Dendritic cell treated with granulocyte-macrophage colony-stimulating factor and Interleukin-4, amounts not matched to agents 40 ng/mL and 50 ng/mL, for 4 days (primary cell): Measurements from ENCODE around the gene ANKRD35.
"Not testable (repeated sequence)": the region's sequence is repeated elsewhere in the genome, so short reads cannot be mapped to it uniquely, and the experiment has no call there.

Source experiments
- H3K27ac Mint-ChIP-seq: one replicate; pipeline ENCODE4 v1.8.0; 2022; ENCODE audit warnings: mild to moderate bottlenecking, mixed read lengths
- H3K27me3 Mint-ChIP-seq: one replicate; pipeline ENCODE4 v1.8.0; 2022; ENCODE audit warnings: mild to moderate bottlenecking, mixed read lengths
- H3K36me3 Mint-ChIP-seq: one replicate; pipeline ENCODE4 v1.8.0; 2022; ENCODE audit warnings: low read depth, mixed read lengths
- H3K4me1 Mint-ChIP-seq: one replicate; pipeline ENCODE4 v1.8.0; 2022; ENCODE audit warnings: low read depth, mixed read lengths
- H3K4me3 Mint-ChIP-seq: one replicate; pipeline ENCODE4 v1.8.0; 2022; ENCODE audit warnings: mild to moderate bottlenecking, moderate library complexity, mixed read lengths
- H3K9me3 Mint-ChIP-seq: one replicate; pipeline ENCODE4 v1.8.0; 2022; ENCODE audit warnings: mixed read lengths
- intact Hi-C: fragments of 100-400 bp; cut with micrococcal nuclease; formaldehyde crosslinking; loops from one replicate; pipeline ENCODE4 v1.15.0; 2022

The ANKRD35 gene, protein sequence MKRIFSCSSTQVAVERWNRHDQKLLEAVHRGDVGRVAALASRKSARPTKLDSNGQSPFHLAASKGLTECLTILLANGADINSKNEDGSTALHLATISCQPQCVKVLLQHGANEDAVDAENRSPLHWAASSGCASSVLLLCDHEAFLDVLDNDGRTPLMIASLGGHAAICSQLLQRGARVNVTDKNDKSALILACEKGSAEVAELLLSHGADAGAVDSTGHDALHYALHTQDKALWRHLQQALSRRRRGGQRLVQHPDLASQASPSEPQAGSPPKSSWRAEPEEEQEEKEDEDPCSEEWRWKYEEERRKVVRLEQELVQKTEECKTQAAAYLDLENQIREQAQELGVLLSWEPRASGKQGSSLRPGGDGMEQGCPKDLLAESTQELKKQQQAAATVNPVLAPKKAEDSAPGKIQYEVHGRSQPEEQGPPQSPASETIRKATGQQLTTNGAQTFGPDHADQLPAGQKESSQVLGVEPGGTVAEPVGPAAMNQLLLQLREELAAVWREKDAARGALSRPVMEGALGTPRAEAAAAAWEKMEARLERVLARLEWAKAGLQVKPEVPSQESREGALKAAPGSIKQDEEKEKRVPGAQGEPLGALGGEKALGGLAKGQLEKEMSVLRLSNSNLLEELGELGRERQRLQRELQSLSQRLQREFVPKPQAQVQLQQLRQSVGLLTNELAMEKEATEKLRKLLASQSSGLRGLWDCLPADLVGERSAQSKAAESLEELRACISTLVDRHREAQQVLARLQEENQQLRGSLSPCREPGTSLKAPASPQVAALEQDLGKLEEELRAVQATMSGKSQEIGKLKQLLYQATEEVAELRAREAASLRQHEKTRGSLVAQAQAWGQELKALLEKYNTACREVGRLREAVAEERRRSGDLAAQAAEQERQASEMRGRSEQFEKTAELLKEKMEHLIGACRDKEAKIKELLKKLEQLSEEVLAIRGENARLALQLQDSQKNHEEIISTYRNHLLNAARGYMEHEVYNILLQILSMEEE

DNA sequence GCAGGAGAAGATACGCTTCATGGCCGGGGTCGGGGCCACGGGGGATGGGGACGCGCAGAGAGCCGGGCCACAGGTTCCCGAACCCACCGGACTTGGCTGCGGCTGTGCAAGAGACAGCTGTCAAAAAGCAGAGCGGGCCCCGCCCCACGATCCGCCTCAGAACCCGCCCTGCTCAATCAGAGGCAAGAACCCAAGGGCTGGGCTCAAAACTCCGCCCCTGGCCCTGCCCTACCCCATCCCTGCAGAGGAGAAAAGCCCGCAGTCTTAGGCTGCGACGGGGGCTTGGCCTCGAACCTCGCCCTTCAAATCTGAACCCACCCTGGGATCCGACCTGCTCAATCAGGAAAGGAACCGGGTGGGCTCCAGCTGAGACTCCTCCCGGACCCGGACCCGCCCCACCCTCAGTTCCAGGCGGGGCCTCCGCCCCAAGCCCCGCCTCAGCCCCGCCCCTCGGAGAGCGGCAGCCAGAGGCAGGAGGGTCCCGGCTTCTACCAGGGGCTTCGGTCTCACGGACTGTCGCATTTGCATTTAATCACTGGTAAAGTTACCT lies at the start of gene ANKRD35:
Gene ANKRD35 (minus strand): TSS at position 129 of the 550 bp plus-strand sequence. CDS start 108 bp downstream, at position 21.
- Mint-ChIP-seq H3K27me3 (peaks cover 21% of the 10 kb centered on the region), H3K9me3 (no peaks in the 10 kb centered on the region), H3K4me1 (peaks cover 9% of the 10 kb centered on the region), H3K27ac (no peak within 1 kb of the TSS), H3K4me3 (peak within 1 kb of the TSS; percentile 83), H3K36me3 (no peaks in the 10 kb centered on the region)
- intact Hi-C loops = no loop called here

DNA sequence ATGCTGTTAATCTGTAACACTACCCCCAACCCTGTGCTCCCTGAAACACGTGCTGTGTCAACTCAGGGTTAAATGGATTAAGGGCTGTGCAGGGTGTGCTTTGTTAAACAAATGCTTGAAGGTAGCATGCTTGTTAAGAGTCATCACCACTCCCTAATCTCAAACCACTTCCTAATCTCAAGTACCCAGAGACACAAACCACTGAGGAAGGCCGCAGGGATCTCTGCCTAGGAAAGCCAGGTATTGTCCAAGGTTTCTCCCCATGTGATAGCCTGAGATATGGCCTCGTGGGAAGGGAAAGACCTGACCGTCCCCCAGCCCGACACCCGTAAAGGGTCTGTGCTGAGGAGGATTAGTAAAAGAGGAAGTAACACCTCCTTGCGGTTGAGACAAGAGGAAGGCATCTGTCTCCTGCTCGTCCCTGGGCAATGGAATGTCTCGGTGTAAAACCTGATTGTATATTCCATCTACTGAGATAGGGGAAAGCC lies 46.9 kb upstream of the ANKRD35 start:
- H3K27ac Mint-ChIP-seq, H3K9me3 Mint-ChIP-seq, H3K4me3 Mint-ChIP-seq, H3K27me3 Mint-ChIP-seq, intact Hi-C loops: not testable (repeated sequence)
- peaks cover 56% of the 10 kb centered on the region for H3K36me3 Mint-ChIP-seq
- peaks cover 22% of the 10 kb centered on the region for H3K4me1 Mint-ChIP-seq

DNA sequence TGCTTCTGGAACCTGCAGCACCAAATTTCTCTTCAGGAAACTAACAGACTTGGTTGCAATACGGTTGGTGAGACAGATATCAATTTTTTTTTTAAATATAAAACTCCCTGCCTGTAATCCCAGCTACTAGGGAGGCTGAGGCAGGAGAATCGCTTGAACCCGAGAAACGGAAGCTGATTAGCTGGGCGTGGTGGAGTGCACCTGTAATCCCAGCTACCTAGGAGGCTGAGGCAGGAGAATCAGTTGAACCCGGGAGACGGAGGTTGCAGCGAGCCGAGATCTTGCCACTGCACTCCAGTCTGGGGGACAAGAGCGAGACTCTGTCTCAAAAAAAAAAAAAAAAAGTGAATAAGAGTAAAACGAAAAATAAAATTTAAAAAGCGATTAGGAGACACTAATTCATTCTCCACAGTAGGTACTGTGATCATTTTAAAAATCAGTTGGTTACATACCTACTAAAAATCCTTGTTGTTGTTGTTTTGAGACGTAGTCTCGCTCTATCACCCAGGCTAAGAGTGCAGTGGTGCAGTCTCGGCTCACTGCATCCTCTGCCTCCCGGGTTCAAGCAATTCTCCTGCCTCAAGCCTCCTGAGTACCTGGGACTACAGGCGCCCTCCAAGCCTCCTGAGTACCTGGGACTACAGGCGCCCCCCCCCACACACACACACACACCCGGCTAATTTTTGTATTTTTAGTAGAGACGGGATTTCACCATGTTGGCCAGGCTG lies 42.4 kb upstream of the ANKRD35 start:
- Mint-ChIP-seq H3K36me3 (peaks cover 16% of the 10 kb centered on the region), H3K4me3 (peak overlapping the region; percentile 40), H3K27me3 (no peaks in the 10 kb centered on the region), H3K27ac (no peak overlapping the region), H3K9me3 (no peaks in the 10 kb centered on the region), H3K4me1 (peaks cover 16% of the 10 kb centered on the region)
- intact Hi-C loops = loop anchor here (1.0 to 2.0 kb wide), 2 partner anchors 10 to 37 kb away; partner anchors contain the start of genes ANKRD34A, PEX11B and POLR3GL

GRCh38 chr1:145927063-145927886 lies 41.6 kb upstream of the ANKRD35 start, which contains the start of gene RBM8A:
Gene RBM8A (minus strand): TSS chr1:145927484. CDS start chr1:145927426, 58 bp downstream.
- H3K4me3 Mint-ChIP-seq = peak within 1 kb of the TSS; percentile 40
- H3K27me3 Mint-ChIP-seq = no peaks in the 10 kb centered on the region
- peaks cover 9% of the 10 kb centered on the region for H3K4me1 Mint-ChIP-seq
- H3K27ac Mint-ChIP-seq = no peak within 1 kb of the TSS
- H3K9me3 Mint-ChIP-seq = no peaks in the 10 kb centered on the region
- intact Hi-C loops = loop anchor here (1.0 to 2.0 kb wide), 2 partner anchors 9 to 38 kb away; partner anchors contain the start of genes ANKRD34A, PEX11B and POLR3GL
- peaks cover 16% of the 10 kb centered on the region for H3K36me3 Mint-ChIP-seq

DNA sequence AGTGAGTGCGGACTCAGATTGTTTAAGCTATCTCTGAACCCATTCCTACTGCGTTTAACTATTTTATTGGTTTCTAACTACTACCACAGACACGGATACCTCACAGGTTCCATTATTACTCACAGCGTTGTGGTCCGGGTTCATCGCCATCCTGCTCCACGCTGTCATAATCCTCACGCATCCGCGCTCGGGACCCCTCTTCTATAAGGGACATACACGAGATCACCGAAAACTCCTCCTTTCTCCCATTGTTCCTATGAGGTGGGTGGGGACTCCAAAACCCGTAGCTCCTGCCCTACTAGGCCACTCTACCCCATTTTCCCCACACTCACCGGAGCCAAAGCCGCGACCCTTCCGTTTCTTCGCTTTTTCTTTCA lies 41.0 kb upstream of the ANKRD35 start:
- no peaks in the 10 kb centered on the region for H3K9me3 Mint-ChIP-seq
- H3K4me1 Mint-ChIP-seq = peaks cover 9% of the 10 kb centered on the region
- no peaks in the 10 kb centered on the region for H3K27me3 Mint-ChIP-seq
- peaks cover 13% of the 10 kb centered on the region for H3K36me3 Mint-ChIP-seq
- intact Hi-C loops = loop anchor here (1.0 to 2.0 kb wide), 2 partner anchors 8 to 38 kb away; partner anchors contain the start of genes ANKRD34A, PEX11B and POLR3GL
- H3K4me3 Mint-ChIP-seq = no peak overlapping the region
- H3K27ac Mint-ChIP-seq = no peak overlapping the region

- H3K9me3 Mint-ChIP-seq = no peaks in the 10 kb centered on the region
- intact Hi-C loops = no loop called here
- no peaks in the 10 kb centered on the region for H3K27me3 Mint-ChIP-seq
- H3K36me3 Mint-ChIP-seq = peaks cover 11% of the 10 kb centered on the region
- no peak overlapping the region for H3K27ac Mint-ChIP-seq
- H3K4me3 Mint-ChIP-seq = no peak overlapping the region
- H3K4me1 Mint-ChIP-seq = peaks cover 29% of the 10 kb centered on the region
Observed at GRCh38 chr1:145922266-145922665, 36.6 kb upstream of the ANKRD35 start.

DNA sequence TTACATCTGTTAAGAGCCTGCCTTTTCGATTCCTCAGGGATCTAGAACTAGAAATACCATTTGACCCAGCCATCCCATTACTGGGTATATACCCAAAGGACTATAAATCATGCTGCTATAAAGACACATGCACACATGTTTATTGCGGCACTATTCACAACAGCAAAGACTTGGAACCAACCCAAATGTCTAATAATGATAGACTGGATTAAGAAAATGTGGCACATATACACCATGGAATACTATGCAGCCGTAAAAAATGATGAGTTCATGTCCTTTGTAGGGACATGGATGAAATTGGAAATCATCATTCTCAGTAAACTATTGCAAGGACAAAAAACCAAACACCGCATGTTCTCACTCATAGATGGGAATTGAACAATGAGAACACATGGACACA lies 34.6 kb upstream of the ANKRD35 start:
- H3K27ac Mint-ChIP-seq, H3K4me3 Mint-ChIP-seq, intact Hi-C loops, H3K9me3 Mint-ChIP-seq, H3K27me3 Mint-ChIP-seq: not testable (repeated sequence)
- peaks cover 30% of the 10 kb centered on the region for H3K36me3 Mint-ChIP-seq
- H3K4me1 Mint-ChIP-seq = peaks cover 36% of the 10 kb centered on the region

DNA sequence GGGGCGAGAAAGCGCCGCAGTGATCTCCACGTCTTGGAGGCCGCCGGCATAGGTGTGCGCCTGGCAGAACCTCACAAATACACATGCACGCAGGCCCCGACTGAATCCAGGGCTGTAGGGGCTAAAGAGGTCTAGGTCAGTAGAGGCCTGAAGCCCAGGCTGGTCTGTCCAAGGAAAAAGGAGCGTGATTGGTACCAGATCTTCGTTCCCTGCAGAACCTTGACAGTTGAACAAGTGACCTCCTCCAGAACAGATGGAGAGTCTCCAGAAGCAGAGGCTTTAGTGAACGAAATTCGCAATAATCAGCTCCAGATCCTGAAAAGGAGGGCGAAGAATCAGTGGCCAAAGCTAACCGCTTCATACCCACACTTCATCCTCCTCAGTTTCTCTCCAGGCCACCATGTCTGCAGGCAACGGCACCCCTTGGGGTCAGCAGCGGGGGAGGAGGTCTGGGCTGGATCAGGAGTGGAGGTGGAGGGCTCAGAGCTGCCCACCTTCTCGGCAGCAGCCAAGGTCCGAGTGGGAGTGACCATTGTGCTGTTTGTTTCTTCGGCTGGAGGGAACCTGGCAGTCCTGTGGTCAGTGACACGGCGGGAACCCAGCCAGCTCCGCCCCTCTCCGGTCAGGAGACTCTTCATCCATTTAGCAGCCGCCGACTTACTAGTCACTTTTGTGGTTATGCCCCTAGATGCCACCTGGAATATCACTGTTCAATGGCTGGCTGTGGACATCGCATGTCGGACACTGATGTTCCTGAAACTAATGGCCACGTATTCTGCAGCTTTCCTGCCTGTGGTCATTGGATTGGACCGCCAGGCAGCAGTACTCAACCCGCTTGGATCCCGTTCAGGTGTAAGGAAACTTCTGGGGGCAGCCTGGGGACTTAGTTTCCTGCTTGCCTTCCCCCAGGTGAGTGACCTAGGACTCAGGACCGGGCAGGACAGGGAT lies 33.6 kb upstream of the ANKRD35 start:
- Mint-ChIP-seq H3K9me3 (no peaks in the 10 kb centered on the region), H3K36me3 (peaks cover 41% of the 10 kb centered on the region), H3K27ac (peak overlapping the region; percentile 69), H3K27me3 (no peaks in the 10 kb centered on the region), H3K4me3 (peak overlapping the region; percentile 81), H3K4me1 (peaks cover 36% of the 10 kb centered on the region)
- intact Hi-C loops = loop anchor here (1.0 kb wide), 1 partner anchor 8 kb away; the partner anchor contains the start of gene RBM8A

- Mint-ChIP-seq H3K36me3 (peaks cover 50% of the 10 kb centered on the region), H3K4me1 (peaks cover 36% of the 10 kb centered on the region), H3K27ac (peak within 1 kb of the TSS; percentile 69)
Observed at GRCh38 chr1:145918144-145918991, 32.7 kb upstream of the ANKRD35 start, which contains the start of gene PEX11B. Gene PEX11B (minus strand): TSS chr1:145918717. CDS start chr1:145918688, 29 bp downstream.

DNA sequence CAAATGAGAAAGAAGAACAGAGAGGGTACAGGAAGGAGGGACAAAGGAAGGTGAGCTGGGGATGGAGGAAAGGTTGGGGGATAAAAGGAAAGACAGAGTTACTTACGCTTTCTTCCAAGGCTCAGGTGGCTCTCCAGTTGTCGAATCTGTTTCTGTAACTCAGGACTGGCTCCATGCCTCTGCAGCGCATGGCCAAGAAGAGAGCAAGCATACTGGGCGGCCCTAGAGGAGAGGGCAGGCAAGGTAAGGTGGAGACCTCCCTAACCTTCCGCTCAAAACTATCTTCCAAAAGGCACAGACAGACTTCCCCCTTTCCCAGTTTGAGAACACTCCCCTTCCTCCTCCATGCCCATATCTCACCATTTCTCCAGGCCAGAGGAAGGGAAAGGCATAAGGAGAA lies 31.9 kb upstream of the ANKRD35 start:
- H3K9me3 Mint-ChIP-seq = no peaks in the 10 kb centered on the region
- H3K27ac Mint-ChIP-seq = peak overlapping the region; percentile 69
- H3K36me3 Mint-ChIP-seq = peaks cover 57% of the 10 kb centered on the region
- peaks cover 36% of the 10 kb centered on the region for H3K4me1 Mint-ChIP-seq
- intact Hi-C loops = no loop called here
- no peaks in the 10 kb centered on the region for H3K27me3 Mint-ChIP-seq
- H3K4me3 Mint-ChIP-seq = peak overlapping the region; percentile 81

More at GRCh38 chr1:145918144-145918991, 32.7 kb upstream of the ANKRD35 start, which contains the start of gene PEX11B:
- Mint-ChIP-seq H3K27me3 (no peaks in the 10 kb centered on the region), H3K4me3 (peak within 1 kb of the TSS; percentile 81), H3K9me3 (no peaks in the 10 kb centered on the region)
- intact Hi-C loops = loop anchor here (1.0 kb wide), 1 partner anchor 9 kb away; the partner anchor contains the start of gene RBM8A
